Lower leg skin (tissue), 4 donors: ENCODE results near the gene KRT83. TPM values are rescaled to one million over a fixed set of nuclear protein-coding genes. Genes with fewer than 3 reads are reported as not detected.

ENCODE experiments used
- DNase-seq, 2 donors: peaks; one replicate each; pipeline ENCODE4 v3.0.0-alpha.2; 2019; ENCODE audit warnings: low spot score in 2 of 2
- H3K4me3 ChIP-seq: fragments of 200-600 bp; sonication (generic); 2 replicates; pipeline ENCODE4 v1.5.1; 2017; ENCODE audit warnings: mild to moderate bottlenecking, low read depth; ENCODE audit not compliant: poor library complexity, severe bottlenecking
- POLR2A ChIP-seq, 2 donors: fragments of 450-650 bp; IDR thresholded peaks; one replicate each; pipeline ENCODE4 v1.6.1; 2016 to 2017; ENCODE audit warnings: antibody characterized with exemption in 2 of 2, mild to moderate bottlenecking in 1 of 2, moderate library complexity in 1 of 2
- WGBS, 2 donors: methylation state at CpG; one replicate each; pipeline ENCODE4 v1.1.5; 2018; 5-methylcytosine and 5-hydroxymethylcytosine counted together
- intact Hi-C: fragments of 100-400 bp; cut with DNase I; formaldehyde crosslinking; loops from one replicate; pipeline ENCODE4 v1.15.0; 2023; ENCODE audit warnings: low total_unique reads
- total RNA-seq, 4 donors: library from RNA; depleted of rRNA; stranded (reverse); fragments of >200 nt; gene quantifications; one replicate each; pipeline ENCODE4 v1.1.0, GENCODE V29; 2016
- TF ChIP-seq, protein P1 (sequence below), 3 donors: fragments of 450-650 bp; IDR thresholded peaks; one replicate each; pipeline ENCODE4 v1.5.1; 2016; ENCODE audit warnings: antibody characterized with exemption in 3 of 3, mild to moderate bottlenecking in 3 of 3, moderate library complexity in 2 of 3

KRT83 gene
- total RNA-seq, 4 donors from 2014 or later = 2.1 to 34.7 TPM; not detected in 2

DNA sequence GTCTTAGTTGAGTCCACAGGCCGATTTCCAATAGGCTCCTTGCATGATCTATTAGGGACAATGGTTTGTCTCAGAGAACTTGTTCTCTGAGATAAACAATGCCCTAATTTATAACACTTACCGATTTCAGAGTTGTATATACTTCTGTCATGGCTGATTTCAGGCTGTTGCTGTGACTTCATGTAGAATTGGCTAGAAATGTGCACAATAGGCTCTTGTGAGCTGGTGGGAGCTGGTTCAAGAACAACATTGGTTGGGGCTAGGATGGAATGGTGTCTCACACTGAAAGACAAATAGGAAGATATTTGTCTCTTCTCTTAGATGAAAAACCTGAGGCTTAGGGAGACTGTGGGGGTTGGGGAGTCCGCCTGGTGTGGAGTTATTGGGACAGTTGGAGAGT, 53.5 kb downstream of the KRT83 start:
- TF ChIP-seq POLR2A (IDR thresholded peaks at IDR 0.05) = no peak
- TF ChIP-seq, protein P1, sequence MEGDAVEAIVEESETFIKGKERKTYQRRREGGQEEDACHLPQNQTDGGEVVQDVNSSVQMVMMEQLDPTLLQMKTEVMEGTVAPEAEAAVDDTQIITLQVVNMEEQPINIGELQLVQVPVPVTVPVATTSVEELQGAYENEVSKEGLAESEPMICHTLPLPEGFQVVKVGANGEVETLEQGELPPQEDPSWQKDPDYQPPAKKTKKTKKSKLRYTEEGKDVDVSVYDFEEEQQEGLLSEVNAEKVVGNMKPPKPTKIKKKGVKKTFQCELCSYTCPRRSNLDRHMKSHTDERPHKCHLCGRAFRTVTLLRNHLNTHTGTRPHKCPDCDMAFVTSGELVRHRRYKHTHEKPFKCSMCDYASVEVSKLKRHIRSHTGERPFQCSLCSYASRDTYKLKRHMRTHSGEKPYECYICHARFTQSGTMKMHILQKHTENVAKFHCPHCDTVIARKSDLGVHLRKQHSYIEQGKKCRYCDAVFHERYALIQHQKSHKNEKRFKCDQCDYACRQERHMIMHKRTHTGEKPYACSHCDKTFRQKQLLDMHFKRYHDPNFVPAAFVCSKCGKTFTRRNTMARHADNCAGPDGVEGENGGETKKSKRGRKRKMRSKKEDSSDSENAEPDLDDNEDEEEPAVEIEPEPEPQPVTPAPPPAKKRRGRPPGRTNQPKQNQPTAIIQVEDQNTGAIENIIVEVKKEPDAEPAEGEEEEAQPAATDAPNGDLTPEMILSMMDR (IDR thresholded peaks at IDR 0.05) = no peak
- WGBS, 2 donors = 79 to 89% methylated on average over 3 of the region's 3 CpGs
- H3K4me3 ChIP-seq = no peak overlapping the region
- DNase-seq = peak in 1 of 2 donors; percentile 72
- intact Hi-C loops = no loop called here

GRCh38 chr12:52267266-52267665, 53.9 kb downstream of the KRT83 start:
- intact Hi-C loops = no loop called here
- no peak overlapping the region for H3K4me3 ChIP-seq
- TF ChIP-seq, protein P1 (IDR thresholded peaks at IDR 0.05) = no peak
- no peak for TF ChIP-seq POLR2A (IDR thresholded peaks at IDR 0.05)
- peak in 1 of 2 donors; percentile 64 for DNase-seq
- WGBS, 2 donors = 98 to 100% methylated on average over 3 of the region's 3 CpGs

- intact Hi-C loops = no loop called here
- DNase-seq = peak in 1 of 2 donors; percentile 68
- TF ChIP-seq POLR2A (IDR thresholded peaks at IDR 0.05) = no peak
- TF ChIP-seq, protein P1 (IDR thresholded peaks at IDR 0.05) = no peak
- no peak overlapping the region for H3K4me3 ChIP-seq
- WGBS, 2 donors = 78 to 85% methylated on average over 2 of the region's 2 CpGs
Measured at GRCh38 chr12:52266514-52266913, 54.7 kb downstream of the KRT83 start.

GRCh38 chr12:52264435-52264825, 56.8 kb downstream of the KRT83 start:
- WGBS, 2 donors = 56 to 61% methylated on average over 2 of the region's 2 CpGs
- intact Hi-C loops = no loop called here
- DNase-seq = no peak
- H3K4me3 ChIP-seq = no peak overlapping the region
- no peak for TF ChIP-seq POLR2A (IDR thresholded peaks at IDR 0.05)

Other genes starting within 250 kb of the KRT83 start
- under 1 TPM in 1 of 4 donors, not detected in 3; 0.71 TPM for gene SMIM41, start 241.7 kb downstream of the KRT83 start, total RNA-seq
- 100 to 1,000 TPM; 269 to 349 (median 275) TPM for gene KRT80, start 129.4 kb downstream of the KRT83 start, total RNA-seq
- 100 to 1,000 TPM in 2 of 4 donors, 10 to 100 TPM in 2; 28.2 to 206 (median 125) TPM for gene KRT7, start 88.2 kb downstream of the KRT83 start, total RNA-seq
- 100 to 1,000 TPM in 1 of 4 donors, 1 to 10 TPM in 1, under 1 TPM in 1, not detected in 1; 0.86 to 298 (median 10.0) TPM for gene KRT86, start 46.8 kb downstream of the KRT83 start, total RNA-seq
- gene KRT81, start 29.9 kb downstream of the KRT83 start, total RNA-seq = 100 to 1,000 TPM in 1 of 4 donors, 10 to 100 TPM in 1, under 1 TPM in 1, not detected in 1; 0.37 to 204 (median 10.6) TPM
- gene KRT85, start 46.1 kb upstream of the KRT83 start, total RNA-seq = 100 to 1,000 TPM in 1 of 4 donors, 1 to 10 TPM in 1, under 1 TPM in 1, not detected in 1; 0.15 to 101 (median 8.3) TPM
- under 1 TPM in 2 of 4 donors, not detected in 2; 0.46 to 0.75 TPM for gene KRT84, start 64.3 kb upstream of the KRT83 start, total RNA-seq
- 10 to 100 TPM in 1 of 4 donors, under 1 TPM in 1, not detected in 2; 0.46 to 10.3 TPM for gene KRT82, start 84.9 kb upstream of the KRT83 start, total RNA-seq
- 10 to 100 TPM in 1 of 4 donors, 1 to 10 TPM in 3; 1.6 to 31.9 (median 4.9) TPM for gene KRT75, start 113.0 kb upstream of the KRT83 start, total RNA-seq
- gene KRT6B, start 130.7 kb upstream of the KRT83 start, total RNA-seq = 100 to 1,000 TPM in 2 of 4 donors, 10 to 100 TPM in 2; 49.8 to 441 (median 157) TPM
- gene KRT6C, start 152.4 kb upstream of the KRT83 start, total RNA-seq = 10 to 100 TPM in 1 of 4 donors, 1 to 10 TPM in 1, under 1 TPM in 1, not detected in 1; 0.13 to 11.0 (median 1.0) TPM
- gene KRT6A, start 171.9 kb upstream of the KRT83 start, total RNA-seq = 100 to 1,000 TPM in 2 of 4 donors, 10 to 100 TPM in 2; 75.3 to 617 (median 182) TPM
- gene KRT5, start 199.0 kb upstream of the KRT83 start, total RNA-seq = 1,000 to 10,000 TPM; 2,541 to 6,567 (median 4,278) TPM
- gene KRT71, start 231.7 kb upstream of the KRT83 start, total RNA-seq = 10 to 100 TPM in 1 of 4 donors, 1 to 10 TPM in 1, under 1 TPM in 1, not detected in 1; 0.32 to 61.7 (median 1.6) TPM